ENCODE measurements around the gene BSPRY.

- TF ChIP-seq EZH2phosphoT487 (IDR thresholded peaks at IDR 0.05; ENCODE audit: low read length) (no peak), CTCF (IDR thresholded peaks at IDR 0.05; ENCODE audit: low read length) (no peak)
Observed at GRCh38 chr9:113350107-113350661, 843 bp downstream of the BSPRY start.
